ENCODE data around the gene PHC2. TPM values are rescaled to one million over a fixed set of nuclear protein-coding genes. Genes with fewer than 3 reads are reported as not detected.
"Not testable (repeated sequence)": the region's sequence is repeated elsewhere in the genome, so short reads cannot be mapped to it uniquely, and the experiment has no call there.

The PHC2 gene
- total RNA-seq, 1 donor from 2014 or later = 73.7 TPM

DNA sequence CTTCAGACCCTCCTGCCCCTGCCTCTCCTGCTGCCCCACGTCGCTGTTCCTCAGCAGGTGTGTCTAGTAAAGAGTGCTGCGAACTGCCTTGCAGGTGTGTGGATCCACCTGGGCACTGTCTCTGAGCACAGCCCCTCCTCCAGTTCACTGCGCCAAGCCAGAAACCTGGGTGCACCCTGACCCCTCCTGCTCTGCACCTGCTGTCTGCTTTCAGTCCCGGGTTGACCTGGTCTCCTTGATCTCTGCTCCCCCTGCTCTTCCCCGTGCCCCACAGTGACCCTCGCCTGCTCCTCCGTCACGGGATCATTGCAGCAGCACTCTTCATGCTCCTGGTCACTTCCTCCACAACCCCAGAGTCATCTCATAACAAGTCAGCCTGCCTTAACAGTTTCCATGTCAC lies 116.5 kb downstream of the PHC2 start:
- DNase-seq (ENCODE audit: low read depth in 2 of 2) = no peak

- no peak for DNase-seq (ENCODE audit: low read depth in 2 of 2)
Measured at GRCh38 chr1:33312413-33312749, 118.5 kb downstream of the PHC2 start.

- DNase-seq (ENCODE audit: low read depth in 2 of 2) = no peak
Measured at GRCh38 chr1:33311706-33312412, 119.0 kb downstream of the PHC2 start.

DNA sequence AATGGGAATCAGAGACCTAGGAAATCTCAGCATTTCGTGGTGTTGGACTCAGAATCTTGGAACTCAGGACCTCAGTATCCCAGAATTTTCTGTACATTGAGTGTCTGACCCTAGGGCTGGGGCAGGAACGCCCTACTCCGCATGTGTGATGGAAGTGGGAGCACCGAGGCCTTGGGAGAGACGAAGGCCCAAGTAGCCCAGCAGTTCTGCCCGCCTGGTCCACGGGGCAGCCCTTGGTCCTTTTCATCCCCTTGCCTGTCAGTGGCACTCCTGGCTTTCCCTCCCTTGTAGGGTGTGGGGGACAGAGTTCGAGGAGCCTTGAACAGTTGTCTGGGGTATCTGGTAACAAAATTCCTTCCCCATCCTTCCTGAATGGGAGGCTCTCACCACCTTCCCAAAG lies 120.2 kb downstream of the PHC2 start:
- DNase-seq (ENCODE audit: low read depth in 2 of 2) = no peak

DNA sequence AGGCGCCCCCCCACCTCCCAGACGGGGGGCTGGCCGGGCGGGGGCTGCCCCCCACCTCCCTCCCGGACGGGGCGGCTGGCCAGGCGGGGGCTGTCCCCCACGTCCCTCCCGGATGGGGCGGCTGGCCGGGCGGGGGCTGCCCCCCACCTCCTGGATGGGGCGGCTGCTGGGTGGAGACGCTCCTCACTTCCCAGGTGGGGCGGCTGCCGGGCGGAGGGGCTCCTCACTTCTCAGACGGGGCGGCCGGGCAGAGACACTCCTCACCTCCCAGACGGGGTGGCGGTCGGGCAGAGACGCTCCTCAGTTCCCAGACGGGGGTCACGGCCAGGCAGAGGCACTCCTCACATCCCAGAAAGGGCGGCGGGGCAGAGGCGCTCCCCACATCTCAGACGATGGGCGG lies 121.5 kb downstream of the PHC2 start:
- not testable (repeated sequence) for DNase-seq (ENCODE audit: low read depth in 2 of 2)

DNA sequence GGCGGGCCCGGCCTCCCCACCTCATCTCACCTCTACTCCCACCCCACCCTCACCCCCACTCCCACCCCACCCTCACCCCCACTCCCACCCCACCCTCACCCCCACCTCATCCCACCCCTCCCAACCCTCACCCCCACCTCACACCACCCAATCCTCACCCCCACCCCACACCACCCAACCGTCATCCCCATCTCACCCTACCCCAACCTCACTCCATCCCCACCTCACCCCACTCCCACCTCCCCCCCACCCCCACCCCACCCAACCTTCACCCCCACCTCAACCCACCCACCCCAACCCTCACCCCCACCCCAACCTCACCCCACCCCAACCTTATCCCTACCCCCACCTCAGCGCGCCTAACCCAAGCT lies 123.4 kb downstream of the PHC2 start:
- no peak for DNase-seq (ENCODE audit: low read depth in 2 of 2)

GRCh38 chr1:33306653-33307493 lies 124.0 kb downstream of the PHC2 start:
- peak in 1 of 2 donors; percentile 33 for DNase-seq (ENCODE audit: low read depth in 2 of 2)

DNA sequence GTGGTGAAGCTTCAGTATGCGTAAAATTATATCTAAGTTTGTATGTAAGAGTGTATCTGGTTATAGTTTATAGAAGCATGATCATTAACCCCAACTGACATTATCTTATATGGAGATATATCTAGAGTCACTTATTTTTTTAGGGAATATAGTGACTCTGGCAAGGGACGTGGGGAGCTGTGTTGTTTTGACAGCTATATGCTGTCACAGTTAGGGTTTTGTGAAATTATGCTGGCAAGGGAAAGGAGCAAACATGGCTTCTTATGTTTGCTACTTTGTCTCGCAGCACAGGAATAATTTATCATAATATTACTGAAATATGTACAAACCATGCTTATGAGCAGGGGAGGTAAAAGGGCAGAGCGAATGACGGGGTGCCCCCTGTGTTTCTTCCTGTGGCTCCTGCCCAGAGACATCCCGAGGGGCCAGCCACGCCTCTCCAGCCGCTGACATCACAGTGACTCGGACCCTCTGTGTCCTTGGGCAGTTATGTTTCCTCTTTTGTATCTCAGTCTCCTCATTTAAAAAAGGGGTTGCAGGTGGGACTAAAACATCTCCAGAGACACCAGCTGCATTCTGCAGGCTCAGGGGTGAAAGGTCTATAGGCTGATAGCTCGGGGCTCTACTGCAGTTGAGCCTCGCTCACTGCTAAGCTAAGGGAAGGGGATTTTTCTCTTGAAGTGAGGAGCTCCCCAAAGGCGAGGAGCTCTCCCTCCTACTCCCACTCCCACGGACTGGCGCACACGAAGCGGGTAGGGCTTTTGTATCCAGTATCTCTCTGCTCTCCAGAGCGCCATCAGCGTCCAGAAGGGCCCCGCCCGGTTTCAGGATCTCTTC lies 124.9 kb downstream of the PHC2 start:
- no peak for DNase-seq (ENCODE audit: low read depth in 2 of 2)

DNA sequence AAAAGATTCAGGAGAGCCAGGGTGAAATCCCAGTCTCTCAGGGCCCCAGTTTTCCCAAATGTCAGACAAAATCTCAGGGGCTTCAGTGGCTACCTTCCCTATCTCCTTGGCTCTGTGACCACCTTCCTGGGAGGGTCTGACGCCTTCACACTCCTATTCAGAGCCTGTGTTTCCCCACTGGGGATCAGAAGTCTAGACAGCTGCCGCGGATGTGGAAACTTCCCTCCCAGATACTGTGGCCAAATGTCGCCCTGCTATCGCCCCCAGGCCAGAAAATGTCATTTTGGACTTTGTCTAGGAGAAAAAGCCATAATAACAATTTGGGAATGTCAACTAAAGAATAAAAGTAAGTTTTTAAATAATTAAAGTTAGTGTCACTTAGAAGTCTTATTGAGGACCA lies 125.9 kb downstream of the PHC2 start:
- DNase-seq (ENCODE audit: low read depth in 2 of 2) = no peak

- no peak for DNase-seq (ENCODE audit: low read depth in 2 of 2)
Measured at GRCh38 chr1:33302325-33302724, 128.6 kb downstream of the PHC2 start.

- no peak for DNase-seq (ENCODE audit: low read depth in 2 of 2)
Measured at GRCh38 chr1:33301273-33301984, 129.5 kb downstream of the PHC2 start.

GRCh38 chr1:33300673-33301072 lies 130.2 kb downstream of the PHC2 start:
- DNase-seq (ENCODE audit: low read depth in 2 of 2) = no peak

- DNase-seq (ENCODE audit: low read depth in 2 of 2) = no peak
Measured at GRCh38 chr1:33299461-33300155, 131.3 kb downstream of the PHC2 start.

DNA sequence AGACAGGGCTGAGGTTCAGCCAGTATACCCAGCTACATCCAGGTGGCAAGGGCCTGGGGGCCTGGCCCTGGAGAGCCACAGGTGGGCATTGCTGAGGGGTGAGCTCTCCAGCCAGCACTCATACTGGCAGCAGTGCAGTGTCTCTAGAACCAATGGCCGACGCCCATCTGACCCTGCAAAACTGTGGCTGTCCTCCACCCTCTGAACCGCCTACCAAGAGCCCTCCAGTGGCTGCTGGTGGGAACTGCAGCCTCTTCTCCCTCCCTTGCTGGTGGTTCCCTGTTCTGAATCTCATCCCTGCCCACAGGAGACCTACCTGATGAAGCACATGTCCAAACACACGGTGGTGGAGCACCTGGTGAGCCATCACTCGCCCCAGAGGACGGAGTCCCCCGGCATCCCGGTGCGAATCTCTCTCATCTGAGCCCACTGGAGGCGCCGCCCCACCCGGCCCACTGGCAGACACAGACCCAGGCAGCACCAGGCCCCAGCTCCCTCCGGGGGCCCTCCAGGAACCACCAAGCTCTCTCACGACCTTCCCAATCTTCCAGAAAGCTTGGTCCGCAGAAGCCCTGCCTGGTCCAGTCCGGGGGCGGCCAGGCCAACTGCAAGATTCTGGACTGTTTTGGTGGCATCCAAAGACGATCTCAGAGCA lies 132.1 kb downstream of the PHC2 start:
- peak; percentile 40 to 69 for DNase-seq (ENCODE audit: low read depth in 2 of 2)

DNA sequence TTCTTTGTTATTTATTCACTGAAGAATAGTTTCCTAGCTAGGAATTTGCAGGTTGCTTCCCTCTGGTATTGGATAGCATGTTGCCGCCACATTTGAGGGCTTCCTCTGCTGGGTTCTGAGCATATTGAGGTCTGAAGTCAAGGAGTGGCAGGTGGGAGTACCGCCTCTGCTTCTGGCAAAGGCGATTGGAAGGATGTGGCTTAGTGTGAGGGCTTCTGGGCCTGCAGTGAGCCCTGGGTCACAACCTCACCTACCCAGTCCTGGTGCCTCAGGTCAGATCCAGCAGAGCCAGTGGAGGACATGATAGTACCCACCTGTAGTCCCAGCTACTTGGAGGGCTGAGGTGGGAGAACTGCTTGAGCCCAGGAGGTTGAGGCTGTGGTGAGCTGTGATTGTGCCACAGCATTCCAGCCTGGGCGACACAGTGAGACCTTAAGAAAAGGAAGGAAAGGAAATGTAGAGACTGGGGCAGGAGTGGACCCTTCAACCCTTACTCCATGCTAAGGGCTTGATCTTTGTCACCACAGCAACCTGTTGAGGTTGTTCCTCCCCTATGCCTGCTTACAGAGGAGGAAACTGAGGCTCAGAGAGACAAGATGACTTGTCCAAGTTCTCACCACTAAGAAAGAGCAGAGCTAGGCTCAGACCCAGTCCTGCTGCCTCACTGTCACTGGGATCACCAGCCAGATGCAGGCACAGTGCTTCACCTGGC lies 132.8 kb downstream of the PHC2 start:
- DNase-seq (ENCODE audit: low read depth in 2 of 2) = no peak

- no peak for DNase-seq (ENCODE audit: low read depth in 2 of 2)
Measured at GRCh38 chr1:33296824-33297223, 134.1 kb downstream of the PHC2 start.

DNA sequence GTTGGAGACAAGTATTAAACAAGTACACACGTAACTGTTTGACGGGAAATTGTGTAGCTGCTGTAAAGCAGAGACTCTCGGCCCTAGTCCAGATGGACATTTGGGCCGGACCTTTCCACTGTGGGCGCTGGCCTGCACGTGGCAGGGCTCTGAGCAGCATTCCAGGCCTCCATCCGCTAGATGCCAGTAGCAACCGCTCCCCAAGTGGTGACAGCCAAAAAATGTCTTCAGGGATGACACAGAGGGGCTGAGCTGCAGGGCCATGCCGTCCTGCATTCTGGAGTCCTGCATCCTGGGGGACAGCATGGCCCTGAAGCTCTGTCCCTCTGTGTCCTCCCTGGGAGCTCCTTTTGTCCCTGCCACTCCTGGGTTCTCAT lies 134.8 kb downstream of the PHC2 start:
- DNase-seq (ENCODE audit: low read depth in 2 of 2) = no peak

- peak; percentile 6 to 47 for DNase-seq (ENCODE audit: low read depth in 2 of 2)
Measured at GRCh38 chr1:33295450-33296081, 135.3 kb downstream of the PHC2 start.

GRCh38 chr1:33295023-33295422 lies 135.9 kb downstream of the PHC2 start:
- DNase-seq (ENCODE audit: low read depth in 2 of 2) = no peak
